HEK293 (cell line): Measurements from ENCODE around the gene FUCA2.
A peak's percentile ranks its signal among the peaks of the same experiment; 100 is the strongest.

Experiments used
- INSM2 ChIP-seq: fragments of 450-650 bp; formaldehyde crosslinking; IDR thresholded peaks from 2 replicates; pipeline ENCODE4 v1.5.1; 2016; ENCODE audit warnings: missing biosample characterization, missing genetic modification characterization
- KLF7 ChIP-seq: fragments of 450-650 bp; formaldehyde crosslinking; IDR thresholded peaks from 2 replicates; pipeline ENCODE4 v1.5.1; 2016; ENCODE audit warnings: missing biosample characterization, missing genetic modification characterization, borderline replicate concordance
- KLF9 ChIP-seq: fragments of 450-650 bp; formaldehyde crosslinking; IDR thresholded peaks from 2 replicates; pipeline ENCODE4 v1.5.1; 2016; ENCODE audit warnings: missing biosample characterization, missing genetic modification characterization, low read depth
- MEIS1 ChIP-seq: sonication (generic); formaldehyde crosslinking; IDR thresholded peaks from 2 replicates; pipeline ENCODE4 v1.8.1; 2022; ENCODE audit warnings: missing genetic modification reagents, mild to moderate bottlenecking, borderline replicate concordance
- PATZ1 ChIP-seq: fragments of 450-650 bp; formaldehyde crosslinking; IDR thresholded peaks from 2 replicates; pipeline ENCODE4 v1.5.1; 2016; ENCODE audit warnings: missing biosample characterization, missing genetic modification characterization
- PRDM4 ChIP-seq: fragments of 450-650 bp; formaldehyde crosslinking; IDR thresholded peaks from 2 replicates; pipeline ENCODE4 v1.5.1; 2017; ENCODE audit warnings: missing biosample characterization, missing genetic modification characterization
- ZBTB48 ChIP-seq: fragments of 450-650 bp; formaldehyde crosslinking; IDR thresholded peaks from 2 replicates; pipeline ENCODE4 v1.5.1; 2016; ENCODE audit warnings: missing biosample characterization, missing genetic modification characterization
- ZFP69B ChIP-seq: fragments of 450-650 bp; formaldehyde crosslinking; IDR thresholded peaks from 2 replicates; pipeline ENCODE4 v1.5.1; 2016; ENCODE audit warnings: missing biosample characterization, missing genetic modification characterization
- ZNF121 ChIP-seq: fragments of 450-650 bp; formaldehyde crosslinking; IDR thresholded peaks from 2 replicates; pipeline ENCODE4 v1.5.1; 2016; ENCODE audit warnings: missing biosample characterization, missing genetic modification characterization
- ZNF2 ChIP-seq: fragments of 450-650 bp; formaldehyde crosslinking; IDR thresholded peaks from 2 replicates; pipeline ENCODE4 v1.5.1; 2016; ENCODE audit warnings: missing biosample characterization, missing genetic modification characterization
- ZNF24 ChIP-seq: fragments of 450-650 bp; formaldehyde crosslinking; IDR thresholded peaks from 2 replicates; pipeline ENCODE4 v1.5.1; 2016; ENCODE audit warnings: missing biosample characterization, missing genetic modification characterization
- ZNF280D ChIP-seq: fragments of 450-650 bp; formaldehyde crosslinking; IDR thresholded peaks from 2 replicates; pipeline ENCODE4 v1.5.1; 2016; ENCODE audit warnings: missing biosample characterization, missing genetic modification characterization
- ZNF292 ChIP-seq: fragments of 450-650 bp; formaldehyde crosslinking; IDR thresholded peaks from 2 replicates; pipeline ENCODE4 v1.5.1; 2016; ENCODE audit warnings: low read depth, missing biosample characterization, missing genetic modification characterization, borderline replicate concordance
- ZNF350 ChIP-seq: fragments of 450-650 bp; formaldehyde crosslinking; IDR thresholded peaks from 2 replicates; pipeline ENCODE4 v1.5.0; 2017; ENCODE audit warnings: missing biosample characterization, mild to moderate bottlenecking, missing genetic modification characterization
- ZNF366 ChIP-seq: fragments of 450-650 bp; formaldehyde crosslinking; conservative IDR thresholded peaks from 2 replicates; pipeline ENCODE4 v1.5.1; 2016; ENCODE audit warnings: missing biosample characterization, missing genetic modification characterization
- ZNF391 ChIP-seq: fragments of 450-650 bp; formaldehyde crosslinking; IDR thresholded peaks from 2 replicates; pipeline ENCODE4 v1.5.1; 2016; ENCODE audit warnings: low read depth, missing biosample characterization, missing genetic modification characterization, borderline replicate concordance
- ZNF423 ChIP-seq: fragments of 450-650 bp; formaldehyde crosslinking; IDR thresholded peaks from 2 replicates; pipeline ENCODE4 v1.5.1; 2016; ENCODE audit warnings: missing biosample characterization, missing genetic modification characterization
- ZNF449 ChIP-seq: fragments of 450-650 bp; formaldehyde crosslinking; IDR thresholded peaks from 2 replicates; pipeline ENCODE4 v1.5.1; 2017; ENCODE audit warnings: missing biosample characterization, mild to moderate bottlenecking, missing genetic modification characterization, moderate library complexity
- ZNF514 ChIP-seq: fragments of 450-650 bp; formaldehyde crosslinking; IDR thresholded peaks from 2 replicates; pipeline ENCODE4 v1.5.1; 2016; ENCODE audit warnings: missing biosample characterization, missing genetic modification characterization
- ZNF558 ChIP-seq: fragments of 450-650 bp; formaldehyde crosslinking; IDR thresholded peaks from 2 replicates; pipeline ENCODE4 v1.5.1; 2016; ENCODE audit warnings: missing biosample characterization, missing genetic modification characterization
- ZNF623 ChIP-seq: fragments of 450-650 bp; formaldehyde crosslinking; IDR thresholded peaks from 2 replicates; pipeline ENCODE4 v1.5.1; 2016; ENCODE audit warnings: missing biosample characterization, missing genetic modification characterization
- ZNF639 ChIP-seq: fragments of 450-650 bp; formaldehyde crosslinking; IDR thresholded peaks from 2 replicates; pipeline ENCODE4 v1.5.1; 2016; ENCODE audit warnings: missing biosample characterization, missing genetic modification characterization
- ZNF664 ChIP-seq: fragments of 450-650 bp; formaldehyde crosslinking; IDR thresholded peaks from 2 replicates; pipeline ENCODE4 v1.5.1; 2016; ENCODE audit warnings: missing biosample characterization, missing genetic modification characterization
- ZNF677 ChIP-seq: fragments of 450-650 bp; IDR thresholded peaks from 2 replicates; pipeline ENCODE4 v1.5.0; 2018; ENCODE audit warnings: missing biosample characterization, mild to moderate bottlenecking, missing genetic modification characterization, moderate library complexity
- ZNF830 ChIP-seq: fragments of 450-650 bp; IDR thresholded peaks from 2 replicates; pipeline ENCODE4 v1.5.0; 2018; ENCODE audit warnings: missing biosample characterization, missing genetic modification characterization, low read depth, mild to moderate bottlenecking, moderate library complexity

Gene FUCA2

GRCh38 chr6:143450453-143451371, 60.8 kb downstream of the FUCA2 start, which contains the start of the genes ADAT2 and PEX3 (continued):
- TF ChIP-seq ZNF449 (tag by site-specific recombination) (peak; percentile 73), ZNF24 (peak; percentile 99), ZNF391 (tag by site-specific recombination) (peak; percentile 99), ZNF830 (tag by site-specific recombination) (no peak), ZNF623 (tag by site-specific recombination) (peak; percentile 53), ZNF677 (tag by site-specific recombination) (peak; percentile 66; the same call in 1 of the 2 replicates), MEIS1 (CRISPR knock-in tag) (no peak), ZFP69B (tag by site-specific recombination) (peak; percentile 88; the same call in 1 of the 2 replicates), ZNF664 (tag by site-specific recombination) (peak; percentile 71), ZNF639 (peak; percentile 100), PATZ1 (peak; percentile 74), ZBTB48 (tag by site-specific recombination) (peak; percentile 77), PRDM4 (tag by site-specific recombination) (peak; percentile 79), ZNF292 (tag by site-specific recombination) (no peak), ZNF558 (peak; percentile 90), ZNF514 (tag by site-specific recombination) (no peak), ZNF121 (tag by site-specific recombination) (peak; percentile 56; the same call in 1 of the 2 replicates), ZNF280D (tag by site-specific recombination) (peak; percentile 63; the same call in 1 of the 2 replicates), ZNF350 (tag by site-specific recombination) (peak; percentile 91), ZNF366 (tag by site-specific recombination) (0 out of 2 replicates have a peak, but pooled peaks have one; percentile 6), KLF9 (peak; percentile 94), ZNF423 (no peak), ZNF2 (peak; percentile 99), INSM2 (tag by site-specific recombination) (peak; percentile 95), KLF7 (tag by site-specific recombination) (peak; percentile 97)
